Amniotic epithelial cell (primary cell): ENCODE data around the gene GDNF.

Experiments
- DNase-seq: peaks from one replicate; pipeline ENCODE4 v3.0.0-alpha.2; 2010; ENCODE audit warnings: low read depth

The GDNF gene

GRCh38 chr5:37846786-37847310 is 7.0 kb upstream of the GDNF start:
- no peak for DNase-seq

DNA sequence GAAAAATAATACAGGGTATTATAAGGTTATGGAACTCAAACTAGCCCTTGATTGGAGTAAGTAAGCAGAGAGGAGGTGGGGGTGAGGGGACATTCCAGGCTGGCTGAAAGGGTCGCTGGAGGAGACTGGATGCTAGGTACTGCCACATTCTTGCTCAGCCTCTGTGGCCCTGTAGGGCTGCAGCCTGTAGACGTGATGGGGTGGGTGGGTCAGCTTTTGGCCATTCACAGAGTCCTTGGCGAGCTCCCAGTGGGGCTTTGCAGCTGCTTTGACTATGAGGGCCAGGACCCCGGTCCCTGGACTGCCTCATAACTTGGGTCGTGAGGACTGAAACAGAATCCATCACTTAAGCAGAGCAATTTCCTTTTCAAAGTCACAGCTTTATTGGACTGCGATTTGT is 4.2 kb upstream of the GDNF start:
- DNase-seq, result no peak

- DNase-seq, result no peak
Measured at GRCh38 chr5:37842048-37842447, 2.2 kb upstream of the GDNF start.

GRCh38 chr5:37841203-37841602 is 1.4 kb upstream of the GDNF start:
- peak; percentile 24 for DNase-seq

DNA sequence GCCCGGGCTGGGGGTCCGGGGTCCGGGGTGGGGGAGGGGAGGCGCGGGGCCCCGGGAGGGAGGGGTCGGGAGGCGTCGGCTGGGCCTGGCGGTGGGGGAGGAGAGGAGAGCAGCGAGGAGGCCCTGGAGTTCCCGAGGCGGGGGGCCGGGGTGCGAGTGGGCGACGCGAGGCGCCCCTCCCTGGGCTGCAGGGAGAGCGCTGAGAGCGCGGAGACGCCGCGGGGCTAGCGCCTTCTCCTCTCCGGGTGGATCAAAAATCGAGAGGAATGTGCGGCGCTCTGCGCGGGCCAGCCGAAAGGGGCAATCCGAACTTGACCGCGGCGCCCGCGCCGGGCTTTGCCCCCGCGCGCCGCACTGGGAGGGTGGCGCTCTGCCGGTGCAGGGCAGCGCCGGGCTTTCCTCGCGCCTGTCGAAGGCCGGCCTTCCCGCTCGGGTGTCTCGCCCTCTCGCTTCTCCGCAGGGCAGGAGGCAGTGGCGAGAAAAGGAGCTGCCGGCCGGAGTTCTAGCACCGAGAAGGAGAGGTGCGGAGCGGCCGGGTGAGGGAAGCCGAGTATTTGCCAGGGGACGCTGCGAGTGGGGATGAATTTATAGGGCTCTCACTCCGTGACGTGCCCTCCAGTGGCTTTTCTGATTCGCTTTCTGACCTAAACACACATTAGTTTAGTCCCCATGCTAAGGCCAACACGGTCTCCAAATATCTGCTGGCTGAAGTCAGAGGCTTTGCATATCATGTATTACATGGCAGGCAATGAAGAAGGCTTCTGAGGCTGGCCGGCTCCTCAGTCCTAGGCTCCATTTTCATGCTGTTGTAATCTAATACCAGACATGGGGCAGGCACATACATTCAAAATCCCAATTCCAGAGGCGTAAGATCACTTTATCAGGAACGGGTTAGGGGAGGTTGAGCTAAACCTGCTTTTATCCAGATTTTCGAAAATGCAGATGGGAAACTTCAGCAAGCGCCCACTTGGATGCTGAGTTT is 503 bp upstream of the GDNF start:
- DNase-seq, result peak; percentile 42

- DNase-seq, result no peak
Measured at GRCh38 chr5:37838933-37839341, 904 bp downstream of the GDNF start.

- DNase-seq, result peak; percentile 14
Measured at GRCh38 chr5:37838152-37838932, 1.5 kb downstream of the GDNF start.

GRCh38 chr5:37837414-37838032 is 2.3 kb downstream of the GDNF start:
- DNase-seq, result peak; percentile 65

DNA sequence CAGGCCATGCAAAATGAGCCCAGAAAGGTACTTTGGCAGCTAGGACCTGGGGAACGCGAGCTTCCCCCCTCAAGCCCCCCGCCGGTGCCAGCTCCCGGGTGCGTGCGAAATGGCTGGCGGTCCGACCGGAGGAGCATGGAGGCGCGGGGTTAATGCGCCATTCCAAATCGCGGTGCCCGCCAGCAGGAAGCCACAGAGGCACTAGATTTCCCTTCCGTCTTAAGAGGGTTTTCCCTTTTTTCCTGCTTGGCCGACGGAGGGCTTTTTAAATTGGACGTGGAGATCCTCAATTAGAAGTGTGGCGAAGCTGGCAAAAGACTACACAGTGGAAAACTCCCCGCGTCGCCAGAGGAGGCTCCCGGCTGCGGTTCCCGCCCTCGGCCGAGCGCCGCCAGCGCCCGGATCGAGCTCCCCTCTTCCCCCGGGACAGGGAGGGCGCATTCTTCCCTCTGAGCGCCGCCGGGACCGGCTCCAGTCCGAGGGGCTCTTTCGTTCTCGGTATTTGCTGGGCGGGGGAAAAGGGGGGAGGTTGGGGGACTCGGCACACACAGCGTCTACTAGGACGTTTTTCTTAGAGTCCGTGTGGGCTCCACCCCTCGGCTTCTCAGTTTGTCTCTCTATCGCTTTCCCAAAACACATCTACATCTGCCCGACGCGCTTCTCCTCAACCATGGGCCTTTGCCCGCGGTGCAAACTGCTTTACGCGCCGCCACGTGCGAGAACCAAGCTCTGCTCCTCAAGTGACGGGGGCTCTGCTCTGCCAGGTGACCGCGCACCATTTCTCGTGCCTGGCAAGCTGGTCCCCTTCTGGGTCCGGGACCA is 3.0 kb downstream of the GDNF start:
- peak; percentile 17 for DNase-seq

GRCh38 chr5:37836235-37836591 is 3.6 kb downstream of the GDNF start:
- DNase-seq, result no peak

- peak; percentile 53 for DNase-seq
Measured at GRCh38 chr5:37835380-37835973, 4.4 kb downstream of the GDNF start.

DNA sequence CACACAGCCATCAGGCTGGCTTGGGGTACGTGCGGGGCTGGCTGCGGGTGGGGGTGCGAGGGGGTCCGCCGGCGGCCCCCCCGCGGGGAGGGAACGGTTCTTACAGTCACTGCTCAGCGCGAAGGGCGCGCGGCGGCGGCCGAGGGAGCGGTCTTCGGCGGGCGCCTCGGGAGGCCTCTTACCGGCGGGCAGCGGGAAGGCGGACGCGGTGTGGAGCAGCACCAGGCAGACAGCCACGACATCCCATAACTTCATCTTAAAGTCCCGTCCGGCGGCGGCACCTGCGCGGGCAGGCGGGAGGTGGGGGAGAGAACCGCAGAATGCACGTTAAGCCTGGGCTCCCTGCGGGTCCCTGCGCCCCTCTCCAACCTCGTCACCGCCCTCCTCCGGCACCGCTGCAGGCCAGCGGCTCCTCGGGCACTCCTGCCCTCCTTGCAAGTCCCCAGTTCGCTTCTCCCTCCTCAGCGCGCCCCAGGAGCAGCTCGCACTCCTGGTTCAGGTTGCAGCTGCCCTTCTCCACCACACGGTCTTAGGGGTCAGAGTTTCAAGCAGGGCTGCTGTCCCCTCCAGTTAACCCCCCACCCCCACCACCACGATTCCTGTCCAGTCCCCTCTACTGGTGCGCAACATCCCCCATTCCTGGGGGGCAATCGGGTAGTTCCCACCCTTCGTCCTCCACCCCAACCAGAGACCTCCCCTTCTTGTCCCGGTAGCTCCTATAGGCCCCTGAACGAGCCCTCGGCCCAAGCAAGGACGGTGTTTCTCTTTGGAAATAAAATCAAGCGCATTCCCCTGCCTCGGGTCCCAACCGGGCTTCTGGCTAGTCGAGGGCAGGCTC is 5.1 kb downstream of the GDNF start:
- DNase-seq, result no peak

GRCh38 chr5:37833990-37834389 is 5.9 kb downstream of the GDNF start:
- DNase-seq, result no peak

GRCh38 chr5:37831821-37832534 is 7.9 kb downstream of the GDNF start:
- DNase-seq, result no peak

DNA sequence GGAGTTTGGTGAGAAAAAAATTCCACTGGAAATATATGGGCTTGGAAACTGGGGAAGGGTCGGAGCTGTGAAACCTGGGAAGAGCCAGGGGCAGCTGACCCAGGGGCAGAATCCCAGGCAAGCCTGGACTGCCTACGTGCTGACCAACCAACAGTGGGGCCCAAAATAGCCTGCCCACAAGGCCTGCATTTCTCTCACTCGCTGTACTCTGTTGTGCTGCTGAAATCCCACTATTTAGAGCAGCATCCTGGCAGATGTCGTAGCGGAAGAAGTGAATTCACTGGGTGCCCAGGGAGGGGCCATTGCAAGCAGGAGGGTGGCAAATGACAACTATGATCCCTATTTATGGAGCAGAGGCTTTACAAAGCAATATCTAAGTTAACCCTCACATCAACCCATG is 9.5 kb downstream of the GDNF start:
- DNase-seq, result no peak

DNA sequence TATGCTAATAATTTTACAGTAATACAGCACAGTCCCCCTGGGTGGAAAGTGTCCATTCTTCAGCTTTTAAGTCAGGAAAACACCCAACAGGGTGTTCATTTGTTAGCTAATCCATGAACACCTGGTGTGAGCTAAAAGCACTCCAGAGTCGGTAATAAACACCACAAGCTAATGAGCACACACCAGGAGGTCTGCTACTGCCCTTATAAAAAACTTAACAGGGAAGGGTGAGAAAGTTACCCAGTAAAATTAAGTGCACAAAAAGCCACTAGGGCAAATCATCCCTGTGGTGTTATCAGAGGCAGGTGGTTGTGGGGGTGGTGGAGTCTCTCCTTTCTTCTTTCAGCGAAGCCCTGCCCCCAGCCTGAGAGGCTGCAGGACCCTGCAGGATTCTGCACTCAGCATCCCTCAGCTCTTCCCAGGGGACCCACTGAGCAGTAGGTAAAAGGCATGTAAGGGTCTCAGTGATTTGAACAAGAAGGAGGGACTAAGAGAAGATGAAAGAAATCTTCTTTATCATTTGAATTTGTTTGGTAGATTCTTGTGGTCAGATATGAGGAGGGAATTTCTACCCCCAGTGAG is 14.4 kb downstream of the GDNF start:
- no peak for DNase-seq

- no peak for DNase-seq
Measured at GRCh38 chr5:37823433-37824152, 16.2 kb downstream of the GDNF start.

- no peak for DNase-seq
Measured at GRCh38 chr5:37816883-37817282, 23.0 kb downstream of the GDNF start.
